ENCODE measurements around the gene ACVR1C.

The ACVR1C gene

DNA sequence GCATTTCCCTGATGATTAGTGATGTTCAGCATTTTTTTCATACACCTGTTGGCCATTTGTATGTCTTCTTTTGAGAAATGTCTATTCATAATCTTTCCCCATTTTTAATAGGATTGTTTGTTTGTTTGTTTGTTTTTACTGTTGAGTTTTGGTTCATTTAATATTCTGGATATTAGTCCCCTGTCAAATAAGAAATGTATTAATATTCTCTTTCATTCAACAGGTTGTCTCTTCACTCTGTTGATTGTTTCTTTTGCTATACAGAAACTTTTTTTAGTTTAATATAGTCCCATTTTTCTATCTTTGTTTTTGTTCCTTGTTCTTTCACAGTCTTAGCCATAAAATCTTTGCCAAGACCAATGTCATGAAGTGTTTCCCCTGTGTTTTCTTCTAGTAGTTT is 22.1 kb downstream of the ACVR1C start:
- TF ChIP-seq EZH2phosphoT487 (IDR thresholded peaks at IDR 0.05; ENCODE audit: borderline replicate concordance, low read length), result no peak
- no peak for TF ChIP-seq CTCF (IDR thresholded peaks at IDR 0.05; ENCODE audit: low read depth, low read length, poor library complexity, severe bottlenecking)
- Histone ChIP-seq H3K79me2 (ENCODE audit: control insufficient read depth, low read length) (no peaks in the 10 kb centered on the region), H3K9me2 (replicated peaks; ENCODE audit: control insufficient read depth, low read length) (no peaks in the 10 kb centered on the region), H4K20me1 (ENCODE audit: control insufficient read depth, insufficient read depth, low read depth, low read length) (no peaks in the 10 kb centered on the region), H3K9me3 (ENCODE audit: control insufficient read depth, insufficient read depth, low read length) (no peaks in the 10 kb centered on the region), H3K27me3 (ENCODE audit: control insufficient read depth, low read length) (peaks cover 17% of the 10 kb centered on the region), H3F3A (ENCODE audit: control insufficient read depth, insufficient read depth) (no peaks in the 10 kb centered on the region), H3K27ac (ENCODE audit: low read depth, low read length) (no peak overlapping the region), H3K4me1 (ENCODE audit: control insufficient read depth, low read length) (no peaks in the 10 kb centered on the region), H3K36me3 (ENCODE audit: control insufficient read depth, low read length) (no peaks in the 10 kb centered on the region), H3K4me2 (ENCODE audit: low read length) (no peak overlapping the region), H3K4me3 (ENCODE audit: low read length) (no peak overlapping the region)

DNA sequence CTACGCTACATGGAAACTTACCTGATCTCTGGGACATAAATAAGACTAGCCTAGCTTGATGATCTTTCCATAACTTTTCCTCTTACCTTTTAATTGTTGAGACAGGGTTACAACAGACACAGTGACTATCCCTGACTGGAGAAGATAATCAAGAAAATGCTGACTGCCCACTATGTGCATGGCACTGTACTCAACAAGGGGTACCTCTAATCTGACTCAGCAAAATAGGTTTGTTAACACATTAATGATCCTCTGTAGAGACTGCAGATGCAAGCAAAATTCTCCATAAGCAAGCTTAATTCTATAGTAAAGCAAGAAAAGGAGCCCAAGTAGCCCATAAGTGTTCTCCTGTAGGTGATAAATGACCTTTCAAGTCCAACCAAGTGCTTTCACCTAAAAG is 25.5 kb downstream of the ACVR1C start:
- H3F3A ChIP-seq (ENCODE audit: control insufficient read depth, insufficient read depth), result no peaks in the 10 kb centered on the region
- H3K9me2 ChIP-seq (replicated peaks; ENCODE audit: control insufficient read depth, low read length), result no peaks in the 10 kb centered on the region
- no peaks in the 10 kb centered on the region for H4K20me1 ChIP-seq (ENCODE audit: control insufficient read depth, insufficient read depth, low read depth, low read length)
- no peaks in the 10 kb centered on the region for H3K9me3 ChIP-seq (ENCODE audit: control insufficient read depth, insufficient read depth, low read length)
- no peaks in the 10 kb centered on the region for H3K36me3 ChIP-seq (ENCODE audit: control insufficient read depth, low read length)
- H3K4me3 ChIP-seq (ENCODE audit: low read length), result no peak overlapping the region
- no peaks in the 10 kb centered on the region for H3K4me1 ChIP-seq (ENCODE audit: control insufficient read depth, low read length)
- no peak overlapping the region for H3K27ac ChIP-seq (ENCODE audit: low read depth, low read length)
- H3K4me2 ChIP-seq (ENCODE audit: low read length), result no peak overlapping the region
- peaks cover 26% of the 10 kb centered on the region for H3K27me3 ChIP-seq (ENCODE audit: control insufficient read depth, low read length)
- TF ChIP-seq EZH2phosphoT487 (IDR thresholded peaks at IDR 0.05; ENCODE audit: borderline replicate concordance, low read length) (no peak), CTCF (IDR thresholded peaks at IDR 0.05; ENCODE audit: low read depth, low read length, poor library complexity, severe bottlenecking) (no peak)
- H3K79me2 ChIP-seq (ENCODE audit: control insufficient read depth, low read length), result no peaks in the 10 kb centered on the region

DNA sequence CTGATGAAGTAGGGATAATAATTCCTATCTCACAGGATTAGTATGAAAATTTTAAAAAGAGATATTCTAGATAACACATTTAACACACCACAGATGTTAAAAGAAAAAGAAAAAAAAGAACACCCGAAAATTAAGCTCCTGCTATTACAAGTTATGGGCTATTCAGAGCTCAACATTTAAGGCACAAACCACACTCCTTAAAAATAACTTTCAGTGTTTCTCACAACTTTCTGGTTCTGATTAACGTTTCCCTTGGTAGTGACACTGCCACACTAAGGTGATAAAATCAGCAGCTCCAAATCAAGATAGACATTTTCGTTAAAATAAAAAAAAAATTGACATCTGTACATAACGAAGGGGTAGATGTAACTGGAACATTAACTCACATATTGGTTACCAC is 26.9 kb downstream of the ACVR1C start:
- H3K4me3 ChIP-seq (ENCODE audit: low read length), result no peak overlapping the region
- no peak overlapping the region for H3K4me2 ChIP-seq (ENCODE audit: low read length)
- H3K9me2 ChIP-seq (replicated peaks; ENCODE audit: control insufficient read depth, low read length), result no peaks in the 10 kb centered on the region
- H3K4me1 ChIP-seq (ENCODE audit: control insufficient read depth, low read length), result no peaks in the 10 kb centered on the region
- H3K27ac ChIP-seq (ENCODE audit: low read depth, low read length), result no peak overlapping the region
- H3K36me3 ChIP-seq (ENCODE audit: control insufficient read depth, low read length), result no peaks in the 10 kb centered on the region
- no peaks in the 10 kb centered on the region for H3K79me2 ChIP-seq (ENCODE audit: control insufficient read depth, low read length)
- TF ChIP-seq EZH2phosphoT487 (IDR thresholded peaks at IDR 0.05; ENCODE audit: borderline replicate concordance, low read length), result no peak
- TF ChIP-seq CTCF (IDR thresholded peaks at IDR 0.05; ENCODE audit: low read depth, low read length, poor library complexity, severe bottlenecking), result no peak
- no peaks in the 10 kb centered on the region for H3K9me3 ChIP-seq (ENCODE audit: control insufficient read depth, insufficient read depth, low read length)
- peaks cover 26% of the 10 kb centered on the region for H3K27me3 ChIP-seq (ENCODE audit: control insufficient read depth, low read length)
- no peaks in the 10 kb centered on the region for H4K20me1 ChIP-seq (ENCODE audit: control insufficient read depth, insufficient read depth, low read depth, low read length)
- no peaks in the 10 kb centered on the region for H3F3A ChIP-seq (ENCODE audit: control insufficient read depth, insufficient read depth)

All from DOHH2 (cell line).